ENCODE results near the gene NCBP1. TPM values are rescaled to one million over a fixed set of nuclear protein-coding genes. Genes with fewer than 3 reads are reported as not detected.

Gene NCBP1
- total RNA-seq, 1 experiment from 2014 or later, result 64.8 TPM

DNA sequence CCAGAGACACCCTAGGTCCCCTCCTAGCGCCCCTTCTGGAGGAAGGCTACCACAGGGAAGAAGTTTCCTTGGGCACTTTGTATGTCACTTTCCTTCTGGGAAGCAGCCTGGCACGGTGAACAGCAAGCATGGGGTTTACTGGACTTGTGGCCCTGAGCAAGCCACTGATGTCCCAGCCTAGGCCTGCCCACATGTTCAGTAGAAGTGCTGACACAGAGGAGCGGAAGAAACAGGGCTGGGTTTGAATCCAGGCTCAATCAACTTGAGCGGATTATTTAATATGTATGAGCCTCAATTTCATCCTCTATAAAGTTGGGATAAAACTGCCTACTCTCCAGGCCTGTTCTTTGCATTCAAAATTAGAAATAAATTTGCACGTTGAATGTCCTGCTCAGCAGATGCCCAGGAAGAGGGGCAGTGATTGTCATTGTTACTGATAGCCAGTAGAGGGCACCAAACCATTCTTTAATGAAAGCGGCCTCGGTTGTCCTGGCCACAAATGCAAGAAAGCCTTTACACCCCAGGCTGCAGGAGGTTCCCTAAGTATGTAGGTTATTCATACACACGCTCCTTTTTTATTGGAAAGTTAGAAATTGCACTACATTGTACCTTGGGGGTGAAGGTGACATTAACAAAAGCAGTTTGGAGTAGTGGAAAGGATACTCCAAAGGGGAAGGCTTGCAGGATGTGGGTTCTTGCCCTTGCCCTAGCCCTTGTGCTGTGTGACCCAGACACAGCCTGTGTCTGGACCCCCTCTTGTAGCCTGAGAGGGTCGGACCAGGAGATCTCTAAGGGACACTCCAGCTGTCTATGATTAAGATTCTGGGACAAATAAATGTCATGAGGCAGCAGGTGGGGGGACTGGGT, 77.0 kb downstream of the NCBP1 start:
- peak; percentile 53 for DNase-seq (ENCODE audit: low read depth)

DNA sequence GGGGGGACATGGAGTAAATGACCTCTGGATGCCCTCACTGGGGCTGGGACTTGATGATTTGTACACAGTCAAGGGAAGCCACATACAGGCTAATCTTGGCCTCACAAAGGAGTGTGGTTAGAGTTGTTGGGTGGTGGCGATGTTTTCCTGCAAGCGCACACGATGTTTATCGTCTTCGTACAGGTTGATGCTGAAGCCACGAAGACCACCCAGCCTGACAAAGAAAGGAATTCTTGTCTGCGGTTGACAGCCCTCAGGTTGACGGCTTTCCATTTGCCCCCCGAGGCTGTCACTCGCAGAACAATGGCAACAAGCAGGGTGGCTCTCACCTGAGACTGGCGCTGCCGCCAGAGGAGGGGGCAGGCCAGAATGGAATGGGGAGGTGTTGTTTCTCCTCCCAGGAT, 77.6 kb downstream of the NCBP1 start:
- no peak for DNase-seq (ENCODE audit: low read depth)

DNA sequence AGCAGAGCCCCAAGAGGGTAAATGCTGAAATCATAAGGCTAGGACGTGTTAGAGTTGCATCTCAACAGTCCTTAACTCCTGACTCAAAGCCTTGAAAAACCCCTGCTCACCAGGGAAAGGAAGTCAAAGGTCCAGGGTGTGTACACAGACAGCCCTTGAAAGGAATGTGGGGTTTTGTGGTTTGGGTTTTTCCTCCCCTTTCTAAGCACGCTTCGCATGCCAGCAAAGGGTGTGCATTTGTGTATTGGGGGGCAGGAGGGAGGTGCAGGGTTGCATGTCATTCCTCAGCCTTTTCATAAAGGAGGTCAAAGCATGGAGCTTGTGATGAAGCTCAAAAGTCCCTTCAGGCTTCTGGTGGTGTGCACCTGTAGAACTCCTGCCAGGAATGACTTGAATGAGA, 80.8 kb downstream of the NCBP1 start:
- peak; percentile 90 for DNase-seq (ENCODE audit: low read depth)

DNA sequence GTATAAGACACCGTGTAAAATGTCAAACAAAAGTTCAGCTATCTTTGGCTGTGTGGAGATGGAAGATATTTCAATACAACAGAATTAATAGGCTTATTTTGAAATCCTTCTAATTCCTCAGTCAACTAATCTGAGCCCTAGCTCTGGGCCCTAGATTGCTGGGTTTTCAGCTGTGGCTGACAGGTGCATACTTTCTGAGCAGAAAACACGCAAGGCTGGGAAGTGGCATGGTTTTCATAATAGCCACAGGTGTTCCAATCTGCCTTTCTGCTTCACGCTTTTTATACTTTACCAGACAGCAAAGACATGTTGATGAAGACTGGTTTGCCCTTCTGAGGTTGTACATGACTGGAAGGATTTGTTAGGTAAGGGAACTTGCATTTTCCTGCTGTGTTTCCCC, 84.2 kb downstream of the NCBP1 start:
- DNase-seq (ENCODE audit: low read depth), result no peak

DNA sequence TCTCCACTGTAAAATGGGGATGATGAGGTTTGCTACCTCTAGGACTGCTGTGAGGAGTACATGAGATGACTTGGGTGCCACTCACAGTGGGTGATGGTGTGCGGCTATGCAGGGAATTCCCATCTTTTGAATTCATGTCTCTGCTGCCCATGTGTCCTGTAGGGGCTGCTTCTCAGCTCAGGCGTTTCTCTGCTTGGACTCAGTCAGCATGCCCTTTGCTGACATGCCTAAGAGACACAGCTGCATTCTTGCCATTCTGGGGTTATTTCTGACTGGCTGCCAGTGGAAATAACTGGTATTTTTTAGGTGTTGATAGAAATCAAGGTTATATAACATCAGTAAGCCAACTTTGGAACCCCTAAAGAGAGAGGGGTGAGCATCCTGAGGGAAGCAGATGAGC, 87.8 kb downstream of the NCBP1 start:
- DNase-seq (ENCODE audit: low read depth), result no peak

DNA sequence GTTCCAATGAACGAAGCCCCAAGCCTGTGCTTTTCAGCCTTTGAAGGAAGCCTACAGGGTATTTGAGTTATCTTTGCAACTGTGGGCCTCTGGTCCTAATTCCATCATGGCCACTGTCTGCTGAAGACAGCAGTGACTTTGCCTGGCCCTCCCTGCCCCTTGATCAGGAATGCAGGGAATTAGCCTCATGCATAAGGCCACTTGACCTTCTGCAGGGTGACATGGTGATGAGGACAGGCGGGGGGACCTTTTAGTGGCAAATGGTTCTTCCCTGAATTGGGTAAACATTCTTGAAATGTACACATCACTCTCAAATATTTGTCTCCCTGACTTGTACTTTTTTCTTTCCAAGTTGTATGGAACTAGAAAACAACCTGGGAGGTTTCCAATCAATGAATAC, 88.7 kb downstream of the NCBP1 start:
- no peak for DNase-seq (ENCODE audit: low read depth)

Other genes with a start within 250 kb of the NCBP1 start
- gene TDRD7, start 221.7 kb upstream of the NCBP1 start, total RNA-seq (2014; rRNA removed), result 6.2 and 8.5 TPM in 2 replicates
- gene TMOD1, start 132.2 kb upstream of the NCBP1 start, total RNA-seq (2014; rRNA removed), result not detected in 2 replicates
- gene TSTD2, start 453 bp upstream of the NCBP1 start, total RNA-seq (2014; rRNA removed), result 11.4 and 14.6 TPM in 2 replicates
- 6.3 and 8.5 TPM in 2 replicates for gene XPA, start 63.5 kb downstream of the NCBP1 start, total RNA-seq (2014; rRNA removed)
- gene FOXE1, start 219.4 kb downstream of the NCBP1 start, total RNA-seq (2014; rRNA removed), result not detected in 2 replicates

Measured in LHCN-M2 (cell line).